Measurements from ENCODE around the gene SMIM41.

The SMIM41 gene

GRCh38 chr12:52062167-52063081 is 17.1 kb upstream of the SMIM41 start:
- no peak for DNase-seq (ENCODE audit: low read depth in 1 of 2, low spot score in 1 of 2)
- in situ Hi-C loops (cut with HindIII; ENCODE audit: low pct_unique_long_range_greater_than_20kb, low sequenced_read_pairs), result no loop called here
- no peak for TF ChIP-seq JUND (IDR thresholded peaks at IDR 0.05; ENCODE audit: low read depth)

- in situ Hi-C loops (cut with HindIII; ENCODE audit: low pct_unique_long_range_greater_than_20kb, low sequenced_read_pairs), result no loop called here
- DNase-seq (ENCODE audit: low read depth in 1 of 2, low spot score in 1 of 2), result no peak
- no peak for TF ChIP-seq JUND (IDR thresholded peaks at IDR 0.05; ENCODE audit: low read depth)
Observed at GRCh38 chr12:52063082-52063924, 16.2 kb upstream of the SMIM41 start.

- in situ Hi-C loops (cut with HindIII; ENCODE audit: low pct_unique_long_range_greater_than_20kb, low sequenced_read_pairs), result no loop called here
- no peak for TF ChIP-seq JUND (IDR thresholded peaks at IDR 0.05; ENCODE audit: low read depth)
- DNase-seq (ENCODE audit: low read depth in 1 of 2, low spot score in 1 of 2), result no peak
Observed at GRCh38 chr12:52063981-52064649, 15.4 kb upstream of the SMIM41 start.

GRCh38 chr12:52066346-52067080 is 13.0 kb upstream of the SMIM41 start:
- in situ Hi-C loops (cut with HindIII; ENCODE audit: low pct_unique_long_range_greater_than_20kb, low sequenced_read_pairs), result no loop called here
- TF ChIP-seq JUND (IDR thresholded peaks at IDR 0.05; ENCODE audit: low read depth), result no peak

GRCh38 chr12:52067081-52067374 is 12.5 kb upstream of the SMIM41 start:
- in situ Hi-C loops (cut with HindIII; ENCODE audit: low pct_unique_long_range_greater_than_20kb, low sequenced_read_pairs), result no loop called here
- no peak for TF ChIP-seq JUND (IDR thresholded peaks at IDR 0.05; ENCODE audit: low read depth)
- no peak for DNase-seq (ENCODE audit: low read depth in 1 of 2, low spot score in 1 of 2)

More at GRCh38 chr12:52066346-52067080, 13.0 kb upstream of the SMIM41 start:
- DNase-seq (ENCODE audit: low read depth in 1 of 2, low spot score in 1 of 2), result no peak

GRCh38 chr12:52069327-52070184 is 9.9 kb upstream of the SMIM41 start, which contains the start of gene ATG101:
Gene ATG101, plus strand, starts transcription at chr12:52069978. Its CDS starts 3,673 bp downstream, at chr12:52073651.
- TF ChIP-seq JUND (IDR thresholded peaks at IDR 0.05; ENCODE audit: low read depth), result no peak; the same call in 1 of the 2 replicates
- DNase-seq (ENCODE audit: low read depth in 1 of 2, low spot score in 1 of 2), result peak; percentile 95 to 98
- in situ Hi-C loops (cut with HindIII; ENCODE audit: low pct_unique_long_range_greater_than_20kb, low sequenced_read_pairs), result no loop called here

- in situ Hi-C loops (cut with HindIII; ENCODE audit: low pct_unique_long_range_greater_than_20kb, low sequenced_read_pairs), result no loop called here
- TF ChIP-seq JUND (IDR thresholded peaks at IDR 0.05; ENCODE audit: low read depth), result no peak
- DNase-seq (ENCODE audit: low read depth in 1 of 2, low spot score in 1 of 2), result peak in 1 of 2 experiments; percentile 42
Observed at GRCh38 chr12:52070185-52070925, 9.1 kb upstream of the SMIM41 start.

- no peak for TF ChIP-seq JUND (IDR thresholded peaks at IDR 0.05; ENCODE audit: low read depth)
- in situ Hi-C loops (cut with HindIII; ENCODE audit: low pct_unique_long_range_greater_than_20kb, low sequenced_read_pairs), result no loop called here
- DNase-seq (ENCODE audit: low read depth in 1 of 2, low spot score in 1 of 2), result peak in 1 of 2 experiments; percentile 42
Observed at GRCh38 chr12:52073531-52074381, 5.7 kb upstream of the SMIM41 start.

- peak in 1 of 2 experiments; percentile 39 for DNase-seq (ENCODE audit: low read depth in 1 of 2, low spot score in 1 of 2)
- in situ Hi-C loops (cut with HindIII; ENCODE audit: low pct_unique_long_range_greater_than_20kb, low sequenced_read_pairs), result no loop called here
- TF ChIP-seq JUND (IDR thresholded peaks at IDR 0.05; ENCODE audit: low read depth), result no peak
Observed at GRCh38 chr12:52074971-52075724, 4.4 kb upstream of the SMIM41 start.

Measured in T47D (cell line).